Measurements from ENCODE around the gene MST1R.

DNA sequence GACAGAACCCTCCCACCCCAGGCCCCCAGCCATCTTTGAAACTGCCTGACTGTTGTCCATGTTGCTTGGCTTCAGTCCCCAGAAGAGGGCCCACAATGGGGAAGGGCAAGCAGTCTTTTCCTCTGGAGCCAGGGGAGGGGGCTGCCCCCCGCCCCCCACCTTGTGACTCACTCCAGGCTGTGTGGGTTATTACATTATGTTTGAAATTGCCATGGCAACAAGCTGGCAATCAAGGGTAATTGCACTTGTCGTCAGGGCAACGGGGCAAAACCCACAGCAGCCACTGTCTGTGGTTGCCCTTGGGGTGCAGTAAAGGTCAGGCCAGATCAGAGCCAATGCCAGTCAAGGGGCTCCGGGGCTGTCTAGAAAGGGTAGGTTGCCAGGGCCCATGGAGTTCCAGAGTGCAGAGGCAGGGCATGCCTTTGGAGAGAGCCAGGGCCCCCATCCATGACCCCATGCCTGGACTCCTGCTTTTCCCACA lies 30.8 kb downstream of the MST1R start:
- TF ChIP-seq, protein P1, sequence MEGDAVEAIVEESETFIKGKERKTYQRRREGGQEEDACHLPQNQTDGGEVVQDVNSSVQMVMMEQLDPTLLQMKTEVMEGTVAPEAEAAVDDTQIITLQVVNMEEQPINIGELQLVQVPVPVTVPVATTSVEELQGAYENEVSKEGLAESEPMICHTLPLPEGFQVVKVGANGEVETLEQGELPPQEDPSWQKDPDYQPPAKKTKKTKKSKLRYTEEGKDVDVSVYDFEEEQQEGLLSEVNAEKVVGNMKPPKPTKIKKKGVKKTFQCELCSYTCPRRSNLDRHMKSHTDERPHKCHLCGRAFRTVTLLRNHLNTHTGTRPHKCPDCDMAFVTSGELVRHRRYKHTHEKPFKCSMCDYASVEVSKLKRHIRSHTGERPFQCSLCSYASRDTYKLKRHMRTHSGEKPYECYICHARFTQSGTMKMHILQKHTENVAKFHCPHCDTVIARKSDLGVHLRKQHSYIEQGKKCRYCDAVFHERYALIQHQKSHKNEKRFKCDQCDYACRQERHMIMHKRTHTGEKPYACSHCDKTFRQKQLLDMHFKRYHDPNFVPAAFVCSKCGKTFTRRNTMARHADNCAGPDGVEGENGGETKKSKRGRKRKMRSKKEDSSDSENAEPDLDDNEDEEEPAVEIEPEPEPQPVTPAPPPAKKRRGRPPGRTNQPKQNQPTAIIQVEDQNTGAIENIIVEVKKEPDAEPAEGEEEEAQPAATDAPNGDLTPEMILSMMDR (IDR thresholded peaks at IDR 0.05; ENCODE audit: poor library complexity, severe bottlenecking) = no peak
- TF ChIP-seq MXI1 (conservative IDR thresholded peaks at IDR 0.05; ENCODE audit: poor library complexity, severe bottlenecking) = peak; percentile 54
- no peak for TF ChIP-seq POLR2AphosphoS5 (IDR thresholded peaks at IDR 0.05)
- TF ChIP-seq SMC3 (conservative IDR thresholded peaks at IDR 0.05; ENCODE audit: poor library complexity) = no peak
- TF ChIP-seq EZH2 (IDR thresholded peaks at IDR 0.05; ENCODE audit: borderline replicate concordance, insufficient read depth, low read length, poor library complexity, severe bottlenecking) = no peak
- TF ChIP-seq, protein P2, sequence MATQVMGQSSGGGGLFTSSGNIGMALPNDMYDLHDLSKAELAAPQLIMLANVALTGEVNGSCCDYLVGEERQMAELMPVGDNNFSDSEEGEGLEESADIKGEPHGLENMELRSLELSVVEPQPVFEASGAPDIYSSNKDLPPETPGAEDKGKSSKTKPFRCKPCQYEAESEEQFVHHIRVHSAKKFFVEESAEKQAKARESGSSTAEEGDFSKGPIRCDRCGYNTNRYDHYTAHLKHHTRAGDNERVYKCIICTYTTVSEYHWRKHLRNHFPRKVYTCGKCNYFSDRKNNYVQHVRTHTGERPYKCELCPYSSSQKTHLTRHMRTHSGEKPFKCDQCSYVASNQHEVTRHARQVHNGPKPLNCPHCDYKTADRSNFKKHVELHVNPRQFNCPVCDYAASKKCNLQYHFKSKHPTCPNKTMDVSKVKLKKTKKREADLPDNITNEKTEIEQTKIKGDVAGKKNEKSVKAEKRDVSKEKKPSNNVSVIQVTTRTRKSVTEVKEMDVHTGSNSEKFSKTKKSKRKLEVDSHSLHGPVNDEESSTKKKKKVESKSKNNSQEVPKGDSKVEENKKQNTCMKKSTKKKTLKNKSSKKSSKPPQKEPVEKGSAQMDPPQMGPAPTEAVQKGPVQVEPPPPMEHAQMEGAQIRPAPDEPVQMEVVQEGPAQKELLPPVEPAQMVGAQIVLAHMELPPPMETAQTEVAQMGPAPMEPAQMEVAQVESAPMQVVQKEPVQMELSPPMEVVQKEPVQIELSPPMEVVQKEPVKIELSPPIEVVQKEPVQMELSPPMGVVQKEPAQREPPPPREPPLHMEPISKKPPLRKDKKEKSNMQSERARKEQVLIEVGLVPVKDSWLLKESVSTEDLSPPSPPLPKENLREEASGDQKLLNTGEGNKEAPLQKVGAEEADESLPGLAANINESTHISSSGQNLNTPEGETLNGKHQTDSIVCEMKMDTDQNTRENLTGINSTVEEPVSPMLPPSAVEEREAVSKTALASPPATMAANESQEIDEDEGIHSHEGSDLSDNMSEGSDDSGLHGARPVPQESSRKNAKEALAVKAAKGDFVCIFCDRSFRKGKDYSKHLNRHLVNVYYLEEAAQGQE (IDR thresholded peaks at IDR 0.05; ENCODE audit: borderline replicate concordance) = no peak
